GM12891 (cell line): Measurements from ENCODE around the gene OPA3.

ENCODE experiments used
- POLR2A ChIP-seq: IDR thresholded peaks from 2 replicates; pipeline ENCODE4 v1.6.1; 2011; ENCODE audit warnings: low read depth, low read length, control low read depth
- POLR2AphosphoS5 ChIP-seq: IDR thresholded peaks from 2 replicates; pipeline ENCODE4 v1.6.1; 2011; ENCODE audit warnings: low read depth, low read length, control low read depth
- SPI1 ChIP-seq: IDR thresholded peaks from 2 replicates; pipeline ENCODE4 v1.6.1; 2011; ENCODE audit warnings: low read depth, low read length, control low read depth
- TAF1 ChIP-seq: IDR thresholded peaks from 2 replicates; pipeline ENCODE4 v1.6.1; 2011; ENCODE audit warnings: low read depth, low read length, control low read depth

- TF ChIP-seq TAF1 (no peak), POLR2A (no peak), POLR2AphosphoS5 (no peak), SPI1 (no peak)
These were observed 101.6 kb downstream of the OPA3 start for GRCh38 chr19:45483033-45483432.
